Peyer's patch (tissue), 4 donors: Measurements from ENCODE around the gene IPO4. TPM values are rescaled to one million over a fixed set of nuclear protein-coding genes. Genes with fewer than 3 reads are reported as not detected.
A peak's percentile ranks its signal among the peaks of the same experiment; 100 is the strongest.

Experiments used
- DNase-seq, 3 donors: peaks; one replicate each; pipeline ENCODE4 v3.0.0-alpha.2; 2017 to 2019
- H3K27ac ChIP-seq, 4 donors: fragments of 200-600 bp; sonication (generic); one replicate each; pipeline ENCODE4 v1.5.1; 2016 to 2019
- H3K27me3 ChIP-seq, 2 donors: fragments of 200-600 bp; sonication (generic); one replicate each; pipeline ENCODE4 v1.5.1; 2019
- H3K36me3 ChIP-seq, 3 donors: fragments of 200-600 bp; sonication (generic); one replicate each; pipeline ENCODE4 v1.5.1; 2016 to 2019
- H3K4me1 ChIP-seq, 4 donors: fragments of 200-600 bp; sonication (generic); one replicate each; pipeline ENCODE4 v1.5.1; 2016 to 2019
- H3K4me3 ChIP-seq, 4 donors: fragments of 200-600 bp; sonication (generic); 1 replicate in 3 of 4; 2 replicates in 1 of 4; pipeline ENCODE4 v1.5.1; 2016 to 2019; ENCODE audit warnings: mild to moderate bottlenecking in 1 of 4
- H3K9me3 ChIP-seq, 4 donors: fragments of 200-600 bp; sonication (generic); one replicate each; pipeline ENCODE4 v1.5.1; 2016 to 2019; ENCODE audit warnings: mild to moderate bottlenecking in 1 of 4
- POLR2A ChIP-seq, 2 donors: fragments of 450-650 bp; IDR thresholded peaks; one replicate each; pipeline ENCODE4 v1.5.1; 2017; ENCODE audit warnings: antibody characterized with exemption in 2 of 2, mild to moderate bottlenecking in 2 of 2, moderate library complexity in 2 of 2
- total RNA-seq, 4 donors: library from RNA; depleted of rRNA; stranded (reverse); fragments of >200 nt; gene quantifications; one replicate each; pipeline ENCODE4 v1.1.0, GENCODE V29; 2016
- TF ChIP-seq, protein P1 (sequence below), 6 experiments: fragments of 450-650 bp in 4 of 6; fragments of 200-600 bp in 2 of 6; sonication (generic) in 1 of 6; IDR thresholded peaks; one replicate each; pipeline ENCODE4 v1.5.1; 2017 to 2019; ENCODE audit warnings: antibody characterized with exemption in 6 of 6, mild to moderate bottlenecking in 3 of 6, moderate library complexity in 1 of 6

The IPO4 gene
- total RNA-seq, 4 donors from 2014 or later: 12.8 to 56.9 (median 34.2) TPM

DNA sequence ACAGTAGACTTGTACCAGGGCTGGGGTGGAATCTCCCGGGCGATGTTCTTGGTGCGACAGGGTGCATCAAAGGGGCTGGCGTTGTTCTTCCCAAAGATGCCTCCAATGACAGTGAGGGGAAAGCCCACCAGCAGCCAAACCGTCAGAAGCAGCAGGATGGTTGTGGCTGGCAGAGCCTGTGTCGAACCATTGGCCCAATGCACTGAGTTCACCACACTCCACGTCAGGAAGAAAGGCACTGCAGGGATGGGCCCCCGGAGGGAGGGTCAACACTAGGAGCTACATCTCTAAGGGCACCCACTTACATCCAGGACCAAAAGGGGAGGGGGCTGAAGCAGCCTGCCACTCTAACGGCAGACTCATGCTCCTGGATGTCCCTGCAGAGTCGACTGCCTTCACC is 1.8 kb upstream of the IPO4 start:
- H3K4me1 ChIP-seq: peaks cover 2 to 28% (median 14%) of the 10 kb centered on the region in 4 donors
- no peak for DNase-seq
- no peaks in the 10 kb centered on the region for H3K27me3 ChIP-seq
- H3K9me3 ChIP-seq: no peaks in the 10 kb centered on the region
- no peak overlapping the region for H3K4me3 ChIP-seq
- TF ChIP-seq POLR2A (IDR thresholded peaks at IDR 0.05): no peak
- TF ChIP-seq, protein P1, sequence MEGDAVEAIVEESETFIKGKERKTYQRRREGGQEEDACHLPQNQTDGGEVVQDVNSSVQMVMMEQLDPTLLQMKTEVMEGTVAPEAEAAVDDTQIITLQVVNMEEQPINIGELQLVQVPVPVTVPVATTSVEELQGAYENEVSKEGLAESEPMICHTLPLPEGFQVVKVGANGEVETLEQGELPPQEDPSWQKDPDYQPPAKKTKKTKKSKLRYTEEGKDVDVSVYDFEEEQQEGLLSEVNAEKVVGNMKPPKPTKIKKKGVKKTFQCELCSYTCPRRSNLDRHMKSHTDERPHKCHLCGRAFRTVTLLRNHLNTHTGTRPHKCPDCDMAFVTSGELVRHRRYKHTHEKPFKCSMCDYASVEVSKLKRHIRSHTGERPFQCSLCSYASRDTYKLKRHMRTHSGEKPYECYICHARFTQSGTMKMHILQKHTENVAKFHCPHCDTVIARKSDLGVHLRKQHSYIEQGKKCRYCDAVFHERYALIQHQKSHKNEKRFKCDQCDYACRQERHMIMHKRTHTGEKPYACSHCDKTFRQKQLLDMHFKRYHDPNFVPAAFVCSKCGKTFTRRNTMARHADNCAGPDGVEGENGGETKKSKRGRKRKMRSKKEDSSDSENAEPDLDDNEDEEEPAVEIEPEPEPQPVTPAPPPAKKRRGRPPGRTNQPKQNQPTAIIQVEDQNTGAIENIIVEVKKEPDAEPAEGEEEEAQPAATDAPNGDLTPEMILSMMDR (IDR thresholded peaks at IDR 0.05): no peak
- H3K36me3 ChIP-seq: peaks cover 0 to 27% (median 0%) of the 10 kb centered on the region in 3 donors
- H3K27ac ChIP-seq: no peak overlapping the region

DNA sequence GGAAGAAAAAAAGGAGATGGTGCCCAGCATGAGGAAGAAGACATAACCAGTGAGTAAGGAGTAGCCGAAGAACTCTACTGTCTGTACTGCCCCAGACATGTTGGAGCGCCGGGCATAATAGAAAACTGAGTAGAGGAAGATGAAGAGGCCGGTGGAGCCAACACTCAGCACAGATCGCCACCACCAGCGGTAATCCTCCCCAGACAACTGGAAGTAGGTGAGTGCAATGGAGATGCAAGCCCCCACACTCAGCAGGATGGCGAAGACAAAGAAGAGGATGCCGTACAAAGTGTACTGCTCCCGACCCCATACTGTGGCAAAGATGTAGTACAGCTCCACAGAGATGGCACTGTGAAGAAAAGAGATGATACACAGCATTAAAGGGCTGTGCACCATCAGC is 844 bp upstream of the IPO4 start:
- no peak overlapping the region for H3K4me3 ChIP-seq
- peaks cover 0 to 35% (median 0%) of the 10 kb centered on the region in 3 donors for H3K36me3 ChIP-seq
- no peak for TF ChIP-seq POLR2A (IDR thresholded peaks at IDR 0.05)
- TF ChIP-seq, protein P1 (IDR thresholded peaks at IDR 0.05): no peak
- DNase-seq: no peak
- peaks cover under 1 to 22% (median 11%) of the 10 kb centered on the region in 4 donors for H3K4me1 ChIP-seq
- H3K9me3 ChIP-seq: no peaks in the 10 kb centered on the region
- no peaks in the 10 kb centered on the region for H3K27me3 ChIP-seq
- H3K27ac ChIP-seq: no peak overlapping the region

DNA sequence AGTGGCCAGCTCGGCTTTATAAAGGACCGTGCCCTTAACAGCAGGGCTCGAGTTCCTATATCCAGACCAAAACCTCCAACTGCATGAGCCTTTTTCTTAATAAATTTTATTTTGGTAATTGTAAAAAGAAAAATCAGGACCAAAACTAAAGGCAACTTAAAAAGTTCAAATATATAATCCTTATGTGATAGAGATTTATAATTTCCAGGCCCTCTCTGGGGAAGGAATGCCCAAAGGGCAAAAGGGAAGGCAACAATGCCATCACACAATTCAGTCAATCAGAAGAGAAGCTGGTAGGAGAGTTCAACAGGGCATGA is 401 bp upstream of the IPO4 start:
- DNase-seq: no peak
- peak overlapping the region in 3 of 4 donors; percentile 76 to 80 (median 78) for H3K4me3 ChIP-seq
- no peaks in the 10 kb centered on the region for H3K27me3 ChIP-seq
- TF ChIP-seq, protein P1 (IDR thresholded peaks at IDR 0.05): no peak
- no peak for TF ChIP-seq POLR2A (IDR thresholded peaks at IDR 0.05)
- peaks cover 0 to 18% (median 9%) of the 10 kb centered on the region in 4 donors for H3K4me1 ChIP-seq
- peak overlapping the region in 3 of 4 donors; percentile 69 to 80 (median 69) for H3K27ac ChIP-seq
- H3K36me3 ChIP-seq: peaks cover 0 to 39% (median 0%) of the 10 kb centered on the region in 3 donors
- no peaks in the 10 kb centered on the region for H3K9me3 ChIP-seq

DNA sequence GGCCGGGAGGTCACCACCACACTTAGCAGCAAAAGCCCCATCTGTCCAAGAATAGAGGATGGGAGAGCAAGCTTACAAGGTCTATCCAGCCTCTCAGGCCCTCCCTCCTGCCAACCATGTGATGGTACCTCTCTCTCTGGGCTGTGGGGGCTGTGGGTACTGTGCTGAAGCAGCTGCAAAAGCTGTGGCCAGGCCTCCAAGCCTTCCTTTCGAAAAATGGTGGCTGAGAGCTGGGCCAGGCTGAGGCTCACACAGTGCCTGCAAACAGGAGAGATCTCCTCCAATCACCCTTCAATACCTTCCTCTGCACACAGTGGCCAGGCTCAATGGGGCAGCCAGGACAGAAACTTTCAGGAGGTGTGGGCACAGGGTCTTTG is 1.1 kb downstream of the IPO4 start:
- Histone ChIP-seq H3K27ac (peak overlapping the region in 1 of 4 donors; percentile 80), H3K27me3 (no peaks in the 10 kb centered on the region), H3K36me3 (peaks cover 0 to 45% (median 0%) of the 10 kb centered on the region in 3 donors), H3K4me1 (peaks cover 0 to 18% (median 9%) of the 10 kb centered on the region in 4 donors), H3K4me3 (peak overlapping the region in 2 of 4 donors; percentile 76 to 78), H3K9me3 (no peaks in the 10 kb centered on the region)
- no peak for TF ChIP-seq POLR2A (IDR thresholded peaks at IDR 0.05)
- TF ChIP-seq, protein P1 (IDR thresholded peaks at IDR 0.05): no peak
- DNase-seq: no peak

DNA sequence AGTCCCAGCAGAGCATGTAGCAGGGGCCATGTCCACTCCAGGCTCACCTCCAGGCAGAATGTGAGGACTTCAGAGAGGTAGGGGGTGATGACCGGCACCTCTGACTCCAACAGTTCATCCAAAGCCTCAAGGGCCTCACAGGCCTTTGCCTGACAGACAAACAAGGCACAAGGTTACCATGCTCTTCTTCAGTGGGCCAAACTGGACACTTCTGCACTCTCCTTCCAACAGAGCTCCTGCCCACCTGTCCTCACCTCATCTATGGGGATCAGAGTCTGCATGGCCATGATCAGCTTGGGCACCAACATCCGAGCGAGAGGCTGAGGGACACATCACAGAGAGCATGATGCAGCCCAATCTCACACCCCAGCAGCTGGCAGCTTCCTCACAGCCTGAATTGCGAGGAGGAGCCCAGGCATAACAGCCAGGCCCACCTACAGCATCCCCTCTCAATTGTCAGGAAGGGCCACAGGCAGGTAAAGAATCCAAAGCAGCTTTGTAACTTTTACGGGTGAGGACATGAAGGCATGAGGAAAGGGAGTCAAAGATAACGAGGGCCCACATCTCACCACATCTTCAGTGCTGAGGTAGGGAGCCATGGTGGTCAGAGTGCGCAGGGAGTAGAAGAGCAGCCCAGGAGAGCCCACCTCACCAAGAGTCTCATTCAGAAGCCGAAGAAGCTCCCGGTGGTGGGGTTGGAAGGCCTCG is 1.6 kb downstream of the IPO4 start:
- Histone ChIP-seq H3K4me3 (no peak overlapping the region), H3K36me3 (peaks cover 0 to 45% (median 0%) of the 10 kb centered on the region in 3 donors)

More for the DNA sequence above, 1.6 kb downstream of the IPO4 start:
- H3K27ac ChIP-seq: no peak overlapping the region
- H3K4me1 ChIP-seq: peaks cover 0 to 18% (median 9%) of the 10 kb centered on the region in 4 donors
- H3K27me3 ChIP-seq: no peaks in the 10 kb centered on the region
- no peak for DNase-seq
- TF ChIP-seq, protein P1 (IDR thresholded peaks at IDR 0.05): no peak
- TF ChIP-seq POLR2A (IDR thresholded peaks at IDR 0.05): no peak
- no peaks in the 10 kb centered on the region for H3K9me3 ChIP-seq
